SH-SY5Y (cell line): Measurements from ENCODE around the gene DDX39A.

Experiments
- GATA2 ChIP-seq: IDR thresholded peaks from 2 replicates; pipeline ENCODE4 v1.6.1; 2011; ENCODE audit warnings: mild to moderate bottlenecking, low read depth, low read length
- GATA3 ChIP-seq: IDR thresholded peaks from 2 replicates; pipeline ENCODE4 v1.6.1; 2011; ENCODE audit warnings: low read depth, mild to moderate bottlenecking, low read length, moderate library complexity

Gene DDX39A

GRCh38 chr19:14379294-14380065, 39.7 kb downstream of the DDX39A start:
- TF ChIP-seq GATA3 = no peak
- TF ChIP-seq GATA2 = no peak

GRCh38 chr19:14378890-14379289, 40.3 kb downstream of the DDX39A start:
- TF ChIP-seq GATA3 (no peak), GATA2 (peak; percentile 67)

- no peak for TF ChIP-seq GATA2
- no peak for TF ChIP-seq GATA3
Measured at GRCh38 chr19:14377883-14378328, 41.2 kb downstream of the DDX39A start.

GRCh38 chr19:14375582-14376291, 43.4 kb downstream of the DDX39A start:
- TF ChIP-seq GATA2 = no peak
- no peak for TF ChIP-seq GATA3

- no peak for TF ChIP-seq GATA2
Measured at GRCh38 chr19:14375055-14375581, 44.0 kb downstream of the DDX39A start.

DNA sequence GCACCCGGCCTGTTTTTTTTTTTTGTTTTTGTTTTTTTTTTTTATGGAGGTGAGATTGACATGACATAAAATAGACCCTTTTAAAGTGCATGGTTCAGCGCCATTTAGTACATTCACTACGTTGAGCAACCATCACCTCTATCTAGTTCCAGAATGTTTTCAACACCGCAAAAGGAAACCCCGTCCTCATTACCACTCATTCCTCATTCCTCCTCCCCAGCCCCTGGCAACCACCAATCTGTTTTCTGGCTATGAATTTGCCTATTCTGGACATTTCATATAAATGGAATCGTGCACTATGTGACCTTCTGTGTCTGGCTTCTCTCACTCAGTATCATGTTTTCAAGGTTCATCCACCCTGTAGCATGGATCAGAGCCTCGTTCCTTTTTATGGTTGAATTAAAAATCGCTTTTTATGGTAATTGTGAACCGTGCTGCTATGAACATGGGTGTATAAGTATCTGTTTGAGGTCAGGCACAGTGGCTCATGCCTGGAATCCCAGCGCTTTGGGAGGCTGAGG, 47.8 kb downstream of the DDX39A start:
- TF ChIP-seq GATA2 (no peak), GATA3 (no peak)

DNA sequence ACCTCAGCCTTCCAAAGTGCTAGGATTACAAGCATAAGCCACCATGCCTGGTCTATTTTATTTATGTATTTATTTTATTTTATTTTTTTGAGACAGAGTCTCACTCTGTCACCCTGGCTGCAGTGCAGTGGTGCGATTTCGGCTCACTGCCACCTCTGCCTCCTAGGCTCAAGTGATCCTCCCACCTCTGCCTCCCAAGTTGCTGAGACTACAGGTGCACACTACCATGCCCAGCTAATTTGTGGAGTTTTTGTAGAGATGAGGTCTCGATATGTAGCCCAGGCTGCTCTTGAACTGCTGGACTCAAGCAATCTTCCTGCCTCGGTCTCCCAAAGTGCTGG, 48.2 kb downstream of the DDX39A start:
- TF ChIP-seq GATA3 (no peak), GATA2 (no peak)

- TF ChIP-seq GATA2 = no peak
- no peak for TF ChIP-seq GATA3
Measured at GRCh38 chr19:14370169-14370939, 48.8 kb downstream of the DDX39A start.

DNA sequence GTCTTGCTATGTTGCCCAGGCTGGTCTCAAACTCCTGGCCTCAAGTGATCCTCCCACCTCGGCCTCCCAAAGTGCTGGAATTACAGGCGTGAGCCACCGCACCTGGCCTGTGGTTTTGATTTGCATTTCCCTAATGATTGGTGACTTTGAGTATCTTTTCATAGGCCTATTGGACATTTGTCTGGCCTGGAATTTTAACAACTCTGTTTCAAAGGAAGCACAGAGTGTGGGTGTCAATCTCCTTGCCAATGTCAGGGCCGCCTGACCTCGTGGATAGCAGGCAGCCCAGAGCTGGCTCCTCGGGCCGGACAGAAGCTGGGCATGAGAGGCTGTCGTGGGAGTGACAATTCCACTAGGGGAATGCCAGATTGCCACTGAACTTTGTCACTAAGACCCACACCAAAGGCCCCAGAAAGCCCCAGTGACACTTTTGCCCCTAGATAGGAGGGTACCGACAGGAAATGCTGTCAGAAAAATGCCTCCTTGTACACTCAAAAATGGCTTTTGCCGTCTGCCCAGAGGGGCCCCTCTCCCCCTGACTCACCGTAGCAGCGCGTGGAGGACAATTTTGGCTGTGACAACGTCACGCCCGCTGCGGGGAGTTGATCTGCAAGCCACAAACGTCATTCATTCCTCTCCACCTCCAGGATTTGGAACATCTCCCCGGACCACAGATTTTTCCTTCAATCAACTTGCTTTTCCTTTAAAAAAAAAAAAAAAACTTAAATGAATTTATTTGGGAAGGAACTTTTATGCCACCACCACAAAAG, 49.6 kb downstream of the DDX39A start:
- TF ChIP-seq GATA3 (no peak), GATA2 (no peak)

DNA sequence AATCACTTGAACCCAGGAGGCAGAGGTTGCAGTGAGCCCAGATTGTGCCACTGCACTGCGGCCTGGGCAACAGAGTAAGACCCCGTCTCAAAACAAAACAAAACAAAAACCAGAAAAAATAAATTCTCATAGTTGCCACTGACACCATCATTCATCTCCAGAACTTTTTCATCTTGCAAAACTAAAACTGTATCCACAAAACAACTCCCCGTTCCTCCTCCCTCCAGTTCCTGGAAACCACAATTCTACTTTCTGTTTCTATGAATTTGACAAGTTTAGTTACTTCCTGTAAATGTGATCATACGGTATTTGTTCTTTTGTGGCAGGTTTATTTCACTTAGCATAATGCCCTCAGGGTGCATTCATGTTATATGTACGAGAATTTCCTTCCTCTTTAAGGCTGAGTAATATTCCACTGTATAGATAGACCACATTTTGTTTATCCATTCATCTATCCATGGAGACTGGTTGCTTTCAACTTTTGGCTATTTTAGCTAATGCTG, 51.1 kb downstream of the DDX39A start:
- TF ChIP-seq GATA3 (no peak), GATA2 (no peak)

- TF ChIP-seq GATA2 (no peak), GATA3 (no peak)
Measured at GRCh38 chr19:14367016-14367415, 52.1 kb downstream of the DDX39A start.

GRCh38 chr19:14366529-14366928, 52.6 kb downstream of the DDX39A start:
- TF ChIP-seq GATA2 (no peak), GATA3 (no peak)

DNA sequence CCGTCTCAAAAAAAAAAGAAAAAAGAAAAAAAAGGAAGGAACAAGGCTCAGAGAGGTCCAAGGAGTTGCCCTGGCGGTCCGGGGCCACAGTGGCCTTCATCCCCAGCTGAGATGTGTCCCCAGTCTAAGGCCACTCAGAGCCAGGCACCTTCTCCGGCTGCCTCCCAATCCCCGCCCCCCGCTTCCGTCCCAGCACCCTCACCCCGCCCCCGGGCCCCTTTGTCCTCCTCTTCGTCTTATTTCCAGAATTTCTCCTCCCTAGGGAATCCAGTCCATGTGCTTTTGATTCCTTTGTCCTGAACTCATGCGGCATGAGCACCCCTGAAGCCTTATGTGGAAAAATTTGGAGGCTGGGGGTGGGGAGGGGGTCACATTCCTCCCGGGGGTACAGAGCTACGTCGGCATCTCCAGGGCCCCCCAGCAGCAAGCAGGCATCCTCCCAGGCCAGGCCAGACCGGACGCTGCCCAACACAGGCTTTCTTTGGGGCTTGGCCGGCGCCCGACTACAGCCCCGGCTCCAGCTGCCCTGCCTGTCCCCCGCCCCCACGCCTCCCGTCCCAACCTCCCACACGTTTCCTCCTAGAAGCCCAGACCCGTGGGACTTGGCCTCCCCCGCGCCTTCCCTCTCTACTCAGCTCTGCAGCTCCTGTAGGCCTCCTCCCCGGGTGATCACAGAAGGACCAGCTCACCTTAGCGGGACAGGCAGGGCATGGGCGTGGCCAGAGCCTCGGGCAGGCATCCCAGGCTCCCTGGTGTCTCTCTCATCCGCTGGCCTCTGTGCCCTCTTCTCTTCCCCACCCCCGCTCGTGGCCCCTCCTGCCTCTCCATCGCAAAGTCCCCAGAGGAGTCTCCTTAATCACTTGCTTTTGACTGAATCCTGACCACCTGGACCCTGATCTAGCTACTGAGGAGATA, 55.7 kb downstream of the DDX39A start:
- no peak for TF ChIP-seq GATA3
- TF ChIP-seq GATA2 = no peak
